Stomach smooth muscle (tissue), 2 donors: ENCODE measurements around the gene MCRS1.
"Not testable (repeated sequence)": the region's sequence is repeated elsewhere in the genome, so short reads cannot be mapped to it uniquely, and the experiment has no call there.

Source experiments
- H3K27ac ChIP-seq: one replicate; pipeline ENCODE4 v1.7.0; 2013; ENCODE audit warnings: mild to moderate bottlenecking, low read length, inconsistent platforms
- H3K27me3 ChIP-seq, 2 donors: one replicate each; pipeline ENCODE4 v1.7.0; 2013; ENCODE audit warnings: low read length in 2 of 2; ENCODE audit not compliant: insufficient read depth in 2 of 2, control insufficient read depth in 1 of 2
- H3K36me3 ChIP-seq, 2 donors: one replicate each; pipeline ENCODE4 v1.7.0; 2013; ENCODE audit warnings: low read length in 2 of 2; ENCODE audit not compliant: control insufficient read depth in 2 of 2, insufficient read depth in 2 of 2
- H3K4me1 ChIP-seq: one replicate; pipeline ENCODE4 v1.7.0; 2013; ENCODE audit warnings: low read length; ENCODE audit not compliant: control insufficient read depth, insufficient read depth
- H3K4me3 ChIP-seq, 2 donors: one replicate each; pipeline ENCODE4 v1.7.0; 2013; ENCODE audit warnings: low read length in 2 of 2
- H3K9ac ChIP-seq, 2 donors: one replicate each; pipeline ENCODE4 v1.7.0; 2013; ENCODE audit warnings: low read length in 2 of 2, mild to moderate bottlenecking in 1 of 2
- H3K9me3 ChIP-seq, 2 donors: one replicate each; pipeline ENCODE4 v1.7.0; 2013; ENCODE audit warnings: low read length in 2 of 2; ENCODE audit not compliant: control insufficient read depth in 2 of 2
- donor health status: healthy.
- donor health status: Pancreatic carcinoma.

Gene MCRS1, protein sequence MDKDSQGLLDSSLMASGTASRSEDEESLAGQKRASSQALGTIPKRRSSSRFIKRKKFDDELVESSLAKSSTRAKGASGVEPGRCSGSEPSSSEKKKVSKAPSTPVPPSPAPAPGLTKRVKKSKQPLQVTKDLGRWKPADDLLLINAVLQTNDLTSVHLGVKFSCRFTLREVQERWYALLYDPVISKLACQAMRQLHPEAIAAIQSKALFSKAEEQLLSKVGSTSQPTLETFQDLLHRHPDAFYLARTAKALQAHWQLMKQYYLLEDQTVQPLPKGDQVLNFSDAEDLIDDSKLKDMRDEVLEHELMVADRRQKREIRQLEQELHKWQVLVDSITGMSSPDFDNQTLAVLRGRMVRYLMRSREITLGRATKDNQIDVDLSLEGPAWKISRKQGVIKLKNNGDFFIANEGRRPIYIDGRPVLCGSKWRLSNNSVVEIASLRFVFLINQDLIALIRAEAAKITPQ

DNA sequence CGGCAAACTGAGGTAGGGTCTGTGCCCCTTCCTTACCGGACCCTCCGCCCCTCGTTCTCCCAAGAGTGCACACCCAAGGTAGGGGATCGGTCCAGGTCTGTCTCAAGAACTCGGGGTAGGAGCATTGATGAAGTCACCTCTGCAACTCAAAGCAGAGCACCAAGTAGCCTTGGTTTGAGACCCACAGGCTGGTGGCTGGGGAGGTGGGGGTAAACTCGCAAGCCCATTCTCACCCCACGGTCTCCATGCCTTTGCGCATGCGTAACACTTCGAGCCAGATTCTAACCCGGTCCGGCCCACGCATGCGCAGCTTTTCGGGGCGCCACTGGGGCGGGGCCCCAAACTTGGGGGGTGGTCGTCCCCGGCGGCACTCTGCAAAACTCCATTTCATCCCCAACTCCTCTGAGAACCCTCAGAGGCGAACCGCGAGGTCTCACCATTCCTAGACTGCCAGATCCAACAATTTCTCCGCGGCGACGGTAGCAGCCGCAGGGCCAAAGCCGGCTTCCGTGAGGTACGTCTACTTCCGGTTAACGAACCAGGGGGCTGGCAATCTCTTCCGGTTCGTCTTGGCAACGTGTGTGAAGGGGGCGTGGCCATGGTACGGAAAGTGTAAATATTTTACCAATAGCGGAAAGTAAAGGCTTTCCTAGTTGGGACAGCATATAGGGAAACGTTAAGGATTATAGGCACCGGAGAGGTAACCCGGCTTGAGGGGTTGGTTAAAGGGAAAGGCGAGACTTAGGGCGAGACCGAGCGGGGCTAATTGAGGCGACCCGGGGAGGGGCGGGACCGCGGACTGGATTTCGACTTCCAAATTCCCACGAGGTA is at the start of gene MCRS1:
Gene MCRS1, minus strand, starts transcription at position 532 of the 831 bp plus-strand sequence. CDS start 1,411 bp downstream, outside the sequence.
- Histone ChIP-seq H3K4me1 (peaks cover 35% of the 10 kb centered on the region), H3K9ac (peak within 1 kb of the TSS; percentile 94 to 97), H3K27ac (peak within 1 kb of the TSS; percentile 80)

DNA sequence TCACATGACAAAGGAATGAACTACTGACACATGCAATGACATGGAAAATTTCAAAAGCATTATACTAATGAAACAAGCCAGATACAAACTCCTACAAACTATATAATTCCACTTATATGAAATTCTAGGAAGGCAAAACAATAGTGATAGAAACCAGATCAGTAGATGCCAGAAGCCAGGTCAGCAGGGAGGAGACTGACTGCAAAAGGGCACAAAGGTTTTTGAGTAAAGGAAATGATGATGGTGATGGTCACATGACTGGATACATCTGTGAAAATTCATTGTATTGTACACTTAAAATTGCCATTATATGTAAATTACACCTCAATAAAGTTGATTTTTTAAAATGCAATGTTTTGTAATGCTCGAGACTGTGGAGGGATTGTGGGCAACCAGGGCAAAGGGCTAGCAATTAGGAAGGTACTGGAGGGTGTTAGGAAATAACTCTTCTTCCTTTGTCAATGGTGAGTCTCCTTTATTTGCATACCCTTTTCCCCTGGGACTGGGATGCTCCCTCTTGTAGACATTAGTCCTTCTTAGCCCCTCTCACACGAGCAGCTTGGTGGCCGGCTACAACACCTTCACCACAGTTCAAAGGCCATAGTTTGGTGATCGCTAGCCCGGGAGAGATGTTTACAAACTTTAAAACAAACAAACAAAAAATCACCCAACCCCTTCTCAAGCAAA is 48.7 kb upstream of the MCRS1 start:
- no peaks in the 10 kb centered on the region for H3K36me3 ChIP-seq
- H3K9me3 ChIP-seq: no peaks in the 10 kb centered on the region
- H3K4me1 ChIP-seq: peaks cover 5% of the 10 kb centered on the region
- H3K9ac ChIP-seq: no peak overlapping the region
- no peak overlapping the region for H3K27ac ChIP-seq
- H3K4me3 ChIP-seq: no peak overlapping the region
- no peaks in the 10 kb centered on the region for H3K27me3 ChIP-seq

More for the DNA sequence above, at the start of gene MCRS1:
- Histone ChIP-seq H3K4me3 (peak within 1 kb of the TSS; percentile 99 to 100), H3K36me3 (peaks cover 17 to 25% of the 10 kb centered on the region in 2 donors), H3K9me3 (no peaks in the 10 kb centered on the region), H3K27me3 (no peaks in the 10 kb centered on the region)

DNA sequence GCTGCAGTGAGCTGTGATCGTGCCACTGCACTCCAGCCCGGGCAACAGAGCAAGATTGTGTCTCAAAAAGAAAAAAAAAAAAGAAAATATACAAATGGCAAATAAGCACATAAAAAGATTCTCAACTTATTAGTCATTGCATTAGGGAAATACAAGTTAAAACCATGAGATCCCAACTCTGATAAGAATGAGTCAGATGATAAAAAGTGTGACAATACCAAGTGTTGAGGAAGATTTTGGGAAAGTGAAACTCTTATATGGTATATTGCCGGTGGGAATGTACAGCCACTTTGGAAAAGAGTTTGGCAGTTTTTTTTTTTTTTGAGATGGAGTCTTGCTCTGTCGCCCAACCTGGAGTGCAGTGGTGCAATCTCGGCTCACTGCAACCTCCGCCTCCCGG is 47.8 kb upstream of the MCRS1 start:
- Histone ChIP-seq H3K27ac (no peak overlapping the region), H3K9ac (no peak overlapping the region), H3K9me3 (no peaks in the 10 kb centered on the region), H3K27me3 (no peaks in the 10 kb centered on the region), H3K4me1 (no peaks in the 10 kb centered on the region), H3K4me3 (no peak overlapping the region), H3K36me3 (no peaks in the 10 kb centered on the region)

DNA sequence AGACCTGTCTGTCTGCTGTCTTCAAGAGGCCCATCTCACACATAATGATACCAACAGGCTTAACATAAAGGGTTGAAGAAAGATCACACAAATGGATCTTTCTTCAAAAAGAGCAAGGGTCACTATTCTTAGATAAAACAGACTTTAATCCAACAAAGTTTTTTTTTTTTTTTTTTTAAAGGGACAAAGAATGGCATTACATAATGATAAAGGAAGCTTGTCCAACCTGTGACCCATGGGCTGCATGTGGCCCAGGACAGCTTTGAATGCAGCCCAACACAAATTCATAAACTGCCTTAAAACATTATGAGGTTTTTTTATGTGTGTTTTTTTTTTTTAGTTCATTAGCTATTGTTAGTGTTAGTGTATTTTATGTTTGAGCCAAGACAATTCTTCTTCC is 44.3 kb upstream of the MCRS1 start:
- no peak overlapping the region for H3K27ac ChIP-seq
- no peaks in the 10 kb centered on the region for H3K4me1 ChIP-seq
- no peak overlapping the region for H3K9ac ChIP-seq
- no peaks in the 10 kb centered on the region for H3K36me3 ChIP-seq
- H3K9me3 ChIP-seq: no peaks in the 10 kb centered on the region
- no peaks in the 10 kb centered on the region for H3K27me3 ChIP-seq
- no peak overlapping the region for H3K4me3 ChIP-seq

DNA sequence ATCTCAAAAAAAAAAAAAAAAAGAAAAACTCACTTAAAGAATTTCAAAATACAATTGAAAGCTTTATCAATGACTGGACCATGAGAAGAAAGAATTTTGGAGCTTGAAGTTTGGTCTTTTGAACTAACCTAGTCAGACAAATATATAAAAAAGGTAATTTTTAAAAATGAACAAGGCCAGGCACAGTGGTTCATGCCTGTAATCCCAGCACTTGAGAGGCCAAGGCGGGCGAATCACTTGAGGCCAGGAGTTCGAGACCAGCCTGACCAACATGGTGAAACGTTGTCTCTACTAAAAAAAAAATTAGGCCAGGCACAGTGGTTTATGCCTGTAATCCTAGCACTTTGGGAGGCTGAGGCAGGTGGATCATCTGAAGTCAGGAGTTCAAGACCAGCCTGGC is 42.8 kb upstream of the MCRS1 start:
- not testable (repeated sequence) for H3K9ac ChIP-seq, H3K9me3 ChIP-seq, H3K4me1 ChIP-seq, H3K27me3 ChIP-seq, H3K36me3 ChIP-seq, H3K27ac ChIP-seq, H3K4me3 ChIP-seq

DNA sequence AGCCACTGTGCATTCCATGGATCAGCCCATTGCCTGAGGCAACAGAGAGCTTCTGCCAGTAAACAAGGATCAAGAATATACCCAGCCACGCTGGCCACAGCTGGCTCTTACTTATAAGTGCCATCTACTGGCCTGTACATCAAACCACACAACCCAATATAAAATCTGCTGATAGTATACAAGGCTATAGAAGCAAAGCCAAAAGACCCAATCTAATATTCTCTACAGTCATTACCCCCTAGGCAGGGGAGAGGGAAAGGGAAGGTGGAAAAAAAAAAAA is 41.9 kb upstream of the MCRS1 start:
- Histone ChIP-seq H3K4me3 (no peak overlapping the region), H3K36me3 (no peaks in the 10 kb centered on the region), H3K27me3 (peaks cover 0 to 2% of the 10 kb centered on the region in 2 donors), H3K9me3 (no peaks in the 10 kb centered on the region), H3K4me1 (no peaks in the 10 kb centered on the region), H3K9ac (no peak overlapping the region), H3K27ac (no peak overlapping the region)

DNA sequence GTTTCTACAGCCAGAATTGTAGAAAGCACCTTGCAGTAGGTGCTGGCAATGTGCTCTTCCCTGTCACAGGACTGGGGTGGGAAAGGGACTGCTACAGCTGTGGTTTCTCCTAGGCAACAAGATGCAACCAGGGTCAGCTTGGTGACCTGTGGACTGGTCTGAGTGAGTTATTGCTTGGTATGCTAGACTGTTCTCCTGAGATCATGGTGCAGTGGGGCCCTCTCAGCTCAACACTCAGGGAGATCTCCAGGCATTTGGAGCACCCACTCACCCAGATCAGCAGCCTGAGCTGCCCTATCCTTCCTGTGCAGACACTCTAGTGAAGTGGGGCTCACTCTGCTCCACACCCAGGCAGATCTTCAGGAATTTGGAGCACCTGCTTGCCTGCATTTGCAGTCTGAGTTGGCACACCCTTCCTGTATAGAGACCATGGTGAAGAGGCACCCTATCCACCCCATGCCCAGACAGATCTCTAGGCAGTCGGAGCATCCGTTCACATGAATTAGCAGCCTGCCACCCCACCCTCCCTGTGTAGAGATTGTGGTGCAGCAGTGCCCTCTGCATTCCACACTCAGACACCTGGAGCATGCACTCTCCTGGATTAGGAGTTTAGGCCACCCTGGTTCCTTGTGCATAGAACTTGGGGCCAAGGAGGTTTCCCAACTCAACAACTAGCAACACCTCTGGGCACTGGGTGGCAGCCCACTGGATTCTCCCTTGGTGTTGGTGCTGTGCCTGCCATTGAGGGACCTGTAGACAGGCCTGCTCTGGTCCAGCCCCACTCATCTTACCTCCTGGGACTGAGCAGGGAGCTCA is 41.3 kb upstream of the MCRS1 start:
- Histone ChIP-seq H3K36me3 (no peaks in the 10 kb centered on the region), H3K27ac (no peak overlapping the region), H3K27me3 (peaks cover 0 to 2% of the 10 kb centered on the region in 2 donors), H3K4me3 (no peak overlapping the region), H3K9ac (no peak overlapping the region), H3K9me3 (no peaks in the 10 kb centered on the region), H3K4me1 (no peaks in the 10 kb centered on the region)

DNA sequence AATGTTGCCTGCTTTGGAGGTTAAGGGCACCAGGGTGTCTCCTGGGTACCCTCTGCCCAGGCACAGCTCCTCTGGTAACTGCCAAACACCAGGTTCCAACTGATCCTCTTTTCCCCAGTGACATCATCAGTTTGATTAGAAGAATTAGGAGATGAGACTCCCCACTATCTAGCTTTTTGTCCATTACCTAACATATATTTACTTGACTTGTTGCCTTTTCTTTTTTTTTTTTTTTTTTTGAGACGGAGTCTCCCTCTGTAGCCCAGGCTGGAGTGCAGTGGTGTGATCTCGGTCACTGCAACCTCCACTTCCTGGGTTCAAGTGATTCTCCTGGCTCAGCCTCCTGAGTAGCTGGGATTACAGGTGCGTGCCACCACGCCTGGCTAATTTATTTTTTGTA is 37.6 kb upstream of the MCRS1 start, which contains the start of gene FAM186B:
Gene FAM186B, minus strand, starts transcription at position 101 of the 400 bp plus-strand sequence. CDS start 162 bp downstream, outside the sequence.
- H3K4me3 ChIP-seq, H3K9ac ChIP-seq, H3K4me1 ChIP-seq, H3K9me3 ChIP-seq, H3K27ac ChIP-seq, H3K36me3 ChIP-seq, H3K27me3 ChIP-seq: not testable (repeated sequence)

DNA sequence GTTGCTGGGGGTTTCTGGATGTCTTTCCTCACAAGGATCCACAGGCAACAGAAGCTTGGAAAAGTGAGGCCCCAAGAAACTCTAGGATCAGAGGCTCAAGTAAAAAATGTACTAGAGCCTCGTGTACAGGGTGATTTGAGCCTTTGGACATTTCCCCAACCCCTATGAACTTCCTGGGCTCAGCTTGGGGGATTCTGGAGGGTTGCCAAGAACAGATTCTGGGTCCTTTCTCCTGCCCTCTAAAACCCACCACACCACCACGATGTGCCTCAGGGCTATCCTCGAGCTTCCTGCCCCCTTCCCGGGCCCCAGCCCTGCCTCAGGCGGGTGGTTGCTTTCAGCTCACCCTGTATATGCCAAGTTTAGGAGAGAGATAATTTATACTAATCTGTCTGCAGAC is 36.9 kb upstream of the MCRS1 start:
- no peak overlapping the region for H3K9ac ChIP-seq
- no peak overlapping the region for H3K4me3 ChIP-seq
- H3K27me3 ChIP-seq: peaks cover 0 to 2% of the 10 kb centered on the region in 2 donors
- H3K4me1 ChIP-seq: no peaks in the 10 kb centered on the region
- no peak overlapping the region for H3K27ac ChIP-seq
- H3K9me3 ChIP-seq: no peaks in the 10 kb centered on the region
- H3K36me3 ChIP-seq: no peaks in the 10 kb centered on the region

DNA sequence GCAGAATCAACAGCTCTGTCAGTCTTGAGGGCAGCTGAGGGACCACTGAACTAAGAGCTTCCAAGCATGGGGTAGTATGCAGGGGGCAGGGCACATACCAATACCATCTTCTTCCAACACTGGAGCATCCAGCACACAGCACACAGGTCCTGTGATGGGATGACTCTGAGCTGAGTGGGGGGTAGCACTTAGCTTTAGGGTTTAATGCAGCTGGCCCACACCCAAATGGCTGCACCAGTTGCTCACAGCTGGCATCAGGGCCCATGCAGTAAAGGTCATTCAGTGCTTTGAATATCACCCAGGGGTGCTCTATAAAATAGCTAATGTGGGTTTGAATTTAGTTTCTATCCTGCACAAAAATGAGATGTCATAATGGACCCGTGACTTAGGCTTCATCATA is 35.8 kb upstream of the MCRS1 start:
- Histone ChIP-seq H3K4me3 (no peak overlapping the region), H3K9ac (no peak overlapping the region), H3K4me1 (no peaks in the 10 kb centered on the region), H3K27ac (no peak overlapping the region), H3K9me3 (no peaks in the 10 kb centered on the region), H3K36me3 (no peaks in the 10 kb centered on the region), H3K27me3 (peaks cover 0 to 2% of the 10 kb centered on the region in 2 donors)
